AG09309 (cell line): Measurements from ENCODE around the gene ATP5PO.
A peak's percentile ranks its signal among the peaks of the same experiment; 100 is the strongest.

Experiments
- DNase-seq: peaks from one replicate; pipeline ENCODE4 v3.0.0-alpha.2; 2010; ENCODE audit warnings: low read depth
- H3K4me3 ChIP-seq: 2 replicates; pipeline ENCODE4 v1.5.1; 2011; ENCODE audit warnings: mild to moderate bottlenecking, low read depth, low read length, moderate library complexity; ENCODE audit not compliant: control insufficient read depth
- CTCF ChIP-seq: IDR thresholded peaks from 2 replicates; pipeline ENCODE4 v1.5.1; 2011; ENCODE audit warnings: mild to moderate bottlenecking, low read depth, low read length, inconsistent platforms; ENCODE audit not compliant: insufficient read depth, control insufficient read depth; ENCODE audit errors: missing control alignments

The ATP5PO gene

GRCh38 chr21:33917421-33917820 lies 1.8 kb upstream of the ATP5PO start:
- TF ChIP-seq CTCF: no peak
- no peak for DNase-seq
- no peak overlapping the region for H3K4me3 ChIP-seq

- TF ChIP-seq CTCF: no peak
- H3K4me3 ChIP-seq: peak overlapping the region; percentile 99
- DNase-seq: no peak
These were observed 580 bp upstream of the ATP5PO start for GRCh38 chr21:33916200-33916567.

GRCh38 chr21:33914188-33914587 lies 1.4 kb downstream of the ATP5PO start:
- no peak overlapping the region for H3K4me3 ChIP-seq
- TF ChIP-seq CTCF: no peak
- no peak for DNase-seq

DNA sequence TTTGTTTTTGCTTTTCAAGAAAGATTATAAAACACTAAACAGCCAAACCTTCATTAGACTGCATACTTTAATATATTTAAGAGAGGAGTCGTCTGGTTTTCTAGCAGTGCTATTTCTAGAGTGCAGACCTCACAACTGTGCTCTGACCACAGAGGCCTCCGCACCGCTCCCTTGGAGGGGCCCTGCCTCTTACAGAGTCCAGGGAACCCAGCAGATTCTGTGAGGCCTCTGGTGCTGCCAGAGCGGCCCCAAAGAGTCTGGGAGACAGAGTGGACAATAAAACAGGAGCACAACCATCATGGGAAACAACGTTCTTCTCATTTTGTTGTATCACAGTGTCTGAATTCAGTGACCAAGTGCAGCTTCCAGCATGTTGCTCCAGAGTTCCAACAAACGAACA lies 5.8 kb downstream of the ATP5PO start:
- DNase-seq: no peak
- H3K4me3 ChIP-seq: no peak overlapping the region
- TF ChIP-seq CTCF: no peak

GRCh38 chr21:33908760-33909159 lies 6.8 kb downstream of the ATP5PO start:
- no peak overlapping the region for H3K4me3 ChIP-seq
- TF ChIP-seq CTCF: no peak
- DNase-seq: no peak

GRCh38 chr21:33904041-33904440 lies 11.6 kb downstream of the ATP5PO start:
- no peak overlapping the region for H3K4me3 ChIP-seq
- no peak for TF ChIP-seq CTCF
- no peak for DNase-seq

- no peak for TF ChIP-seq CTCF
- H3K4me3 ChIP-seq: no peak overlapping the region
These were observed 13.3 kb downstream of the ATP5PO start for GRCh38 chr21:33902349-33902748.

More at GRCh38 chr21:33902349-33902748, 13.3 kb downstream of the ATP5PO start:
- DNase-seq: no peak
